H4 (cell line): ENCODE results near the gene TRMT11. TPM values are rescaled to one million over a fixed set of nuclear protein-coding genes. Genes with fewer than 3 reads are reported as not detected.
"Not testable (repeated sequence)": the region's sequence is repeated elsewhere in the genome, so short reads cannot be mapped to it uniquely, and the experiment has no call there.

ENCODE experiments used
- DNase-seq: peaks from one replicate; pipeline ENCODE4 v3.0.0-alpha.2; 2015; ENCODE audit warnings: low spot score
- total RNA-seq: library from RNA; depleted of rRNA; stranded (reverse); fragments of >200 nt; shearing (Covaris generic); gene quantifications from 2 replicates; pipeline ENCODE4 v1.2.3, GENCODE V29; 2014

The TRMT11 gene
- total RNA-seq, 1 experiment from 2014 or later: 18.4 TPM

GRCh38 chr6:125994670-125995488 lies 8.5 kb downstream of the TRMT11 start:
- DNase-seq: no peak

GRCh38 chr6:125995972-125996580 lies 9.7 kb downstream of the TRMT11 start:
- DNase-seq: peak; percentile 44

GRCh38 chr6:126002755-126003679 lies 16.7 kb downstream of the TRMT11 start:
- no peak for DNase-seq

- no peak for DNase-seq
Observed at GRCh38 chr6:126007800-126008199, 21.5 kb downstream of the TRMT11 start.

GRCh38 chr6:126010040-126010439 lies 23.7 kb downstream of the TRMT11 start:
- no peak for DNase-seq

- DNase-seq: no peak
Observed at GRCh38 chr6:126015863-126016262, 29.5 kb downstream of the TRMT11 start.

- DNase-seq: no peak
Observed at GRCh38 chr6:126016591-126016990, 30.3 kb downstream of the TRMT11 start.

- no peak for DNase-seq
Observed at GRCh38 chr6:126017668-126018067, 31.3 kb downstream of the TRMT11 start.

- DNase-seq: no peak
Observed at GRCh38 chr6:126020305-126021050, 34.1 kb downstream of the TRMT11 start.

- not testable (repeated sequence) for DNase-seq
Observed at GRCh38 chr6:126023474-126023873, 37.1 kb downstream of the TRMT11 start.

- no peak for DNase-seq
Observed at GRCh38 chr6:126026001-126026400, 39.7 kb downstream of the TRMT11 start.

- DNase-seq: no peak
Observed at GRCh38 chr6:126027601-126028000, 41.3 kb downstream of the TRMT11 start.

GRCh38 chr6:126030045-126030444 lies 43.7 kb downstream of the TRMT11 start:
- no peak for DNase-seq

GRCh38 chr6:126033696-126034095 lies 47.4 kb downstream of the TRMT11 start:
- peak; percentile 83 for DNase-seq

GRCh38 chr6:126034656-126035055 lies 48.3 kb downstream of the TRMT11 start:
- DNase-seq: no peak

- no peak for DNase-seq
Observed at GRCh38 chr6:126035764-126036163, 49.4 kb downstream of the TRMT11 start.

- DNase-seq: no peak
Observed at GRCh38 chr6:126038234-126038633, 51.9 kb downstream of the TRMT11 start.

GRCh38 chr6:126039284-126039683 lies 52.9 kb downstream of the TRMT11 start:
- DNase-seq: peak; percentile 11

- DNase-seq: no peak
Observed at GRCh38 chr6:126040394-126040793, 54.1 kb downstream of the TRMT11 start.

GRCh38 chr6:126040826-126041225 lies 54.5 kb downstream of the TRMT11 start:
- DNase-seq: peak; percentile 67

- DNase-seq: no peak
Observed at GRCh38 chr6:126041516-126041915, 55.2 kb downstream of the TRMT11 start.
